Measurements from ENCODE around the gene ADCY2.

The ADCY2 gene

GRCh38 chr5:7609726-7610125, 213.8 kb downstream of the ADCY2 start:
- no peak for DNase-seq

- no peak for DNase-seq
Observed at GRCh38 chr5:7610531-7611177, 214.7 kb downstream of the ADCY2 start.

- DNase-seq, result no peak
Observed at GRCh38 chr5:7611518-7611917, 215.6 kb downstream of the ADCY2 start.

GRCh38 chr5:7615566-7616061, 219.7 kb downstream of the ADCY2 start:
- no peak for DNase-seq

GRCh38 chr5:7616897-7617296, 221.0 kb downstream of the ADCY2 start:
- DNase-seq, result no peak

GRCh38 chr5:7622498-7622897, 226.6 kb downstream of the ADCY2 start:
- DNase-seq, result no peak

GRCh38 chr5:7625740-7626139, 229.8 kb downstream of the ADCY2 start:
- no peak for DNase-seq

GRCh38 chr5:7628248-7628647, 232.3 kb downstream of the ADCY2 start:
- DNase-seq, result no peak

GRCh38 chr5:7628820-7629219, 232.9 kb downstream of the ADCY2 start:
- no peak for DNase-seq

GRCh38 chr5:7629561-7629960, 233.6 kb downstream of the ADCY2 start:
- no peak for DNase-seq

- no peak for DNase-seq
Observed at GRCh38 chr5:7634837-7635236, 238.9 kb downstream of the ADCY2 start.

- no peak for DNase-seq
Observed at GRCh38 chr5:7638456-7638855, 242.5 kb downstream of the ADCY2 start.

- DNase-seq, result no peak
Observed at GRCh38 chr5:7642029-7642428, 246.1 kb downstream of the ADCY2 start.

- no peak for DNase-seq
Observed at GRCh38 chr5:7644723-7645122, 248.8 kb downstream of the ADCY2 start.

GRCh38 chr5:7650755-7651154, 254.8 kb downstream of the ADCY2 start:
- DNase-seq, result no peak

- DNase-seq, result no peak
Observed at GRCh38 chr5:7653046-7653445, 257.1 kb downstream of the ADCY2 start.

- no peak for DNase-seq
Observed at GRCh38 chr5:7657153-7657552, 261.2 kb downstream of the ADCY2 start.

- DNase-seq, result no peak
Observed at GRCh38 chr5:7659420-7659819, 263.5 kb downstream of the ADCY2 start.

GRCh38 chr5:7662289-7662688, 266.4 kb downstream of the ADCY2 start:
- DNase-seq, result no peak

GRCh38 chr5:7663808-7664207, 267.9 kb downstream of the ADCY2 start:
- no peak for DNase-seq

- DNase-seq, result no peak
Observed at GRCh38 chr5:7664208-7664607, 268.3 kb downstream of the ADCY2 start.

GRCh38 chr5:7667216-7667767, 271.4 kb downstream of the ADCY2 start:
- no peak for DNase-seq

- no peak for DNase-seq
Observed at GRCh38 chr5:7668161-7668560, 272.2 kb downstream of the ADCY2 start.

- no peak for DNase-seq
Observed at GRCh38 chr5:7668627-7669026, 272.7 kb downstream of the ADCY2 start.

GRCh38 chr5:7671381-7671993, 275.5 kb downstream of the ADCY2 start:
- DNase-seq, result peak; percentile 31

All from NCI-H69 (cell line).